SK-N-SH treated with all-trans-retinoic acid at 6 μM for 48 hours (cell line): ENCODE results near the gene DDX3X.

Experiments
- ATAC-seq: fragments of 200-7000 bp; cut with Tn5 transposase; 3 replicates; pipeline ENCODE4 v1.9.1; 2020; ENCODE audit warnings: mild to moderate bottlenecking, moderate library complexity
- ARNTL ChIP-seq: fragments of 450-650 bp; formaldehyde crosslinking; IDR thresholded peaks from 2 replicates; pipeline ENCODE4 v1.5.0; 2020; ENCODE audit warnings: low read depth, mild to moderate bottlenecking, moderate library complexity, borderline replicate concordance
- BACH2 ChIP-seq: fragments of 250-450 bp; sonication (Bioruptor Pico); IDR thresholded peaks from 2 replicates; pipeline ENCODE4 v1.9.0; 2021; ENCODE audit warnings: mild to moderate bottlenecking, borderline replicate concordance
- CSDC2 ChIP-seq: fragments of 250-450 bp; sonication (Bioruptor Pico); IDR thresholded peaks from 2 replicates; pipeline ENCODE4 v1.5.0; 2020; ENCODE audit warnings: mild to moderate bottlenecking, moderate library complexity
- ESRRG ChIP-seq: fragments of 250-450 bp; sonication (Bioruptor Pico); IDR thresholded peaks from 2 replicates; pipeline ENCODE4 v1.6.1; 2021; ENCODE audit warnings: mild to moderate bottlenecking
- GLIS3 ChIP-seq: fragments of 250-450 bp; sonication (Bioruptor Pico); IDR thresholded peaks from 2 replicates; pipeline ENCODE4 v1.5.0; 2020; ENCODE audit warnings: mild to moderate bottlenecking, moderate library complexity
- ISL1 ChIP-seq: fragments of 250-450 bp; sonication (Bioruptor Pico); IDR thresholded peaks from 2 replicates; pipeline ENCODE4 v2.1.2; 2022; ENCODE audit warnings: mild to moderate bottlenecking, moderate library complexity
- OSR1 ChIP-seq: fragments of 250-450 bp; sonication (Bioruptor Pico); IDR thresholded peaks from 2 replicates; pipeline ENCODE4 v1.8.0; 2022; ENCODE audit warnings: moderate library complexity, mild to moderate bottlenecking, inconsistent platforms
- PPARA ChIP-seq: fragments of 250-450 bp; sonication (Bioruptor Pico); IDR thresholded peaks from 2 replicates; pipeline ENCODE4 v1.5.0; 2020; ENCODE audit warnings: mild to moderate bottlenecking, borderline replicate concordance
- RARB ChIP-seq: fragments of 250-450 bp; sonication (Bioruptor Pico); IDR thresholded peaks from 2 replicates; pipeline ENCODE4 v1.8.0; 2021; ENCODE audit warnings: mild to moderate bottlenecking, moderate library complexity
- TCF4 ChIP-seq: fragments of 250-450 bp; sonication (Bioruptor Pico); IDR thresholded peaks from 2 replicates; pipeline ENCODE4 v1.8.0; 2021; ENCODE audit warnings: mild to moderate bottlenecking, moderate library complexity, borderline replicate concordance
- TOX ChIP-seq: fragments of 250-450 bp; sonication (Bioruptor Pico); IDR thresholded peaks from 2 replicates; pipeline ENCODE4 v1.8.0; 2021; ENCODE audit warnings: mild to moderate bottlenecking, moderate library complexity, borderline replicate concordance
- ZC3H10 ChIP-seq: fragments of 250-450 bp; sonication (Bioruptor Pico); IDR thresholded peaks from 2 replicates; pipeline ENCODE4 v1.5.1; 2021; ENCODE audit warnings: mild to moderate bottlenecking, moderate library complexity
- ZFP30 ChIP-seq: fragments of 450-650 bp; formaldehyde crosslinking; IDR thresholded peaks from 2 replicates; pipeline ENCODE4 v1.5.0; 2022; ENCODE audit warnings: mild to moderate bottlenecking, moderate library complexity
- ZNF70 ChIP-seq: fragments of 450-650 bp; formaldehyde crosslinking; IDR thresholded peaks from 2 replicates; pipeline ENCODE4 v1.5.0; 2020; ENCODE audit warnings: mild to moderate bottlenecking, moderate library complexity
- ZNF8 ChIP-seq: fragments of 450-650 bp; formaldehyde crosslinking; IDR thresholded peaks from 2 replicates; pipeline ENCODE4 v1.5.0; 2020; ENCODE audit warnings: mild to moderate bottlenecking, moderate library complexity
- TF ChIP-seq, protein P1 (sequence below): fragments of 250-450 bp; sonication (Bioruptor Pico); IDR thresholded peaks from 2 replicates; pipeline ENCODE4 v1.8.0; 2020; ENCODE audit warnings: mild to moderate bottlenecking, moderate library complexity, borderline replicate concordance
- TF ChIP-seq, protein P2 (sequence below): fragments of 250-450 bp; sonication (Bioruptor Pico); IDR thresholded peaks from 2 replicates; pipeline ENCODE4 v1.5.0; 2020; ENCODE audit warnings: mild to moderate bottlenecking, moderate library complexity
- TF ChIP-seq, protein P3 (sequence below): fragments of 250-450 bp; sonication (Bioruptor Pico); IDR thresholded peaks from 2 replicates; pipeline ENCODE4 v1.8.0; 2021; ENCODE audit warnings: low read depth, mild to moderate bottlenecking, moderate library complexity, borderline replicate concordance
- TF ChIP-seq, protein P4 (sequence below): fragments of 250-450 bp; sonication (Bioruptor Pico); IDR thresholded peaks from 2 replicates; pipeline ENCODE4 v1.5.1; 2021; ENCODE audit warnings: mild to moderate bottlenecking, moderate library complexity
- TF ChIP-seq, protein P5 (sequence below): fragments of 250-450 bp; sonication (Bioruptor Pico); IDR thresholded peaks from 2 replicates; pipeline ENCODE4 v1.5.1; 2020; ENCODE audit warnings: low read depth, mild to moderate bottlenecking, moderate library complexity

Gene DDX3X

DNA sequence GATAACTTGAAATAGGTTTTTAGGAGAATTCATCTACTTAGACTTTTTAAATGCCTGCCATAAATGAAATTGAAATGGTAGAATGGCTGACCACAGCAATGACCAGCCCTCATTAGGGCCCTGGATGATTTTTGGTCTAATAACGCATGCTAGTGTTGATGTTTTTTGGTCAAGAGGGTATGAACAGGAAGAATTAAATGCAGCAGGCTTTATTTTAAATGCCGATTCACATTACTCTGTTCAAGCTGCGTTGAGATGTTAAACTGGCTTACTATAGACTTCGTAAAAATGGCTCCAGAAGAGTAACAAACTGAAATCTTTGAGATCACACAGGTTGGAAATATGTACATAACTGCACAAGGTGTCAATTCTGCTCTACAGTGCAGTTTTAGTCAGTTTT is 14.6 kb downstream of the DDX3X start:
- ATAC-seq: no peak
- TF ChIP-seq, protein P1, sequence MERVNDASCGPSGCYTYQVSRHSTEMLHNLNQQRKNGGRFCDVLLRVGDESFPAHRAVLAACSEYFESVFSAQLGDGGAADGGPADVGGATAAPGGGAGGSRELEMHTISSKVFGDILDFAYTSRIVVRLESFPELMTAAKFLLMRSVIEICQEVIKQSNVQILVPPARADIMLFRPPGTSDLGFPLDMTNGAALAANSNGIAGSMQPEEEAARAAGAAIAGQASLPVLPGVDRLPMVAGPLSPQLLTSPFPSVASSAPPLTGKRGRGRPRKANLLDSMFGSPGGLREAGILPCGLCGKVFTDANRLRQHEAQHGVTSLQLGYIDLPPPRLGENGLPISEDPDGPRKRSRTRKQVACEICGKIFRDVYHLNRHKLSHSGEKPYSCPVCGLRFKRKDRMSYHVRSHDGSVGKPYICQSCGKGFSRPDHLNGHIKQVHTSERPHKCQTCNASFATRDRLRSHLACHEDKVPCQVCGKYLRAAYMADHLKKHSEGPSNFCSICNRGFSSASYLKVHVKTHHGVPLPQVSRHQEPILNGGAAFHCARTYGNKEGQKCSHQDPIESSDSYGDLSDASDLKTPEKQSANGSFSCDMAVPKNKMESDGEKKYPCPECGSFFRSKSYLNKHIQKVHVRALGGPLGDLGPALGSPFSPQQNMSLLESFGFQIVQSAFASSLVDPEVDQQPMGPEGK (CRISPR knock-in tag): no peak
- no peak for TF ChIP-seq RARB (CRISPR knock-in tag)
- TF ChIP-seq BACH2 (CRISPR knock-in tag): no peak
- TF ChIP-seq ESRRG: no peak
- TF ChIP-seq, protein P2, sequence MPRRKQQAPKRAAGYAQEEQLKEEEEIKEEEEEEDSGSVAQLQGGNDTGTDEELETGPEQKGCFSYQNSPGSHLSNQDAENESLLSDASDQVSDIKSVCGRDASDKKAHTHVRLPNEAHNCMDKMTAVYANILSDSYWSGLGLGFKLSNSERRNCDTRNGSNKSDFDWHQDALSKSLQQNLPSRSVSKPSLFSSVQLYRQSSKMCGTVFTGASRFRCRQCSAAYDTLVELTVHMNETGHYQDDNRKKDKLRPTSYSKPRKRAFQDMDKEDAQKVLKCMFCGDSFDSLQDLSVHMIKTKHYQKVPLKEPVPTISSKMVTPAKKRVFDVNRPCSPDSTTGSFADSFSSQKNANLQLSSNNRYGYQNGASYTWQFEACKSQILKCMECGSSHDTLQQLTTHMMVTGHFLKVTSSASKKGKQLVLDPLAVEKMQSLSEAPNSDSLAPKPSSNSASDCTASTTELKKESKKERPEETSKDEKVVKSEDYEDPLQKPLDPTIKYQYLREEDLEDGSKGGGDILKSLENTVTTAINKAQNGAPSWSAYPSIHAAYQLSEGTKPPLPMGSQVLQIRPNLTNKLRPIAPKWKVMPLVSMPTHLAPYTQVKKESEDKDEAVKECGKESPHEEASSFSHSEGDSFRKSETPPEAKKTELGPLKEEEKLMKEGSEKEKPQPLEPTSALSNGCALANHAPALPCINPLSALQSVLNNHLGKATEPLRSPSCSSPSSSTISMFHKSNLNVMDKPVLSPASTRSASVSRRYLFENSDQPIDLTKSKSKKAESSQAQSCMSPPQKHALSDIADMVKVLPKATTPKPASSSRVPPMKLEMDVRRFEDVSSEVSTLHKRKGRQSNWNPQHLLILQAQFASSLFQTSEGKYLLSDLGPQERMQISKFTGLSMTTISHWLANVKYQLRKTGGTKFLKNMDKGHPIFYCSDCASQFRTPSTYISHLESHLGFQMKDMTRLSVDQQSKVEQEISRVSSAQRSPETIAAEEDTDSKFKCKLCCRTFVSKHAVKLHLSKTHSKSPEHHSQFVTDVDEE: no peak
- TF ChIP-seq ZNF8 (CRISPR knock-in tag): no peak
- TF ChIP-seq, protein P3, sequence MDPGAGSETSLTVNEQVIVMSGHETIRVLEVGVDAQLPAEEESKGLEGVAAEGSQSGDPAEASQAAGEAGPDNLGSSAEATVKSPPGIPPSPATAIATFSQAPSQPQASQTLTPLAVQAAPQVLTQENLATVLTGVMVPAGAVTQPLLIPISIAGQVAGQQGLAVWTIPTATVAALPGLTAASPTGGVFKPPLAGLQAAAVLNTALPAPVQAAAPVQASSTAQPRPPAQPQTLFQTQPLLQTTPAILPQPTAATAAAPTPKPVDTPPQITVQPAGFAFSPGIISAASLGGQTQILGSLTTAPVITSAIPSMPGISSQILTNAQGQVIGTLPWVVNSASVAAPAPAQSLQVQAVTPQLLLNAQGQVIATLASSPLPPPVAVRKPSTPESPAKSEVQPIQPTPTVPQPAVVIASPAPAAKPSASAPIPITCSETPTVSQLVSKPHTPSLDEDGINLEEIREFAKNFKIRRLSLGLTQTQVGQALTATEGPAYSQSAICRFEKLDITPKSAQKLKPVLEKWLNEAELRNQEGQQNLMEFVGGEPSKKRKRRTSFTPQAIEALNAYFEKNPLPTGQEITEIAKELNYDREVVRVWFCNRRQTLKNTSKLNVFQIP (CRISPR knock-in tag): no peak
- TF ChIP-seq OSR1 (CRISPR knock-in tag): no peak
- TF ChIP-seq GLIS3 (CRISPR knock-in tag): no peak
- no peak for TF ChIP-seq CSDC2 (CRISPR knock-in tag)
- no peak for TF ChIP-seq TCF4 (CRISPR knock-in tag)
- TF ChIP-seq, protein P4, sequence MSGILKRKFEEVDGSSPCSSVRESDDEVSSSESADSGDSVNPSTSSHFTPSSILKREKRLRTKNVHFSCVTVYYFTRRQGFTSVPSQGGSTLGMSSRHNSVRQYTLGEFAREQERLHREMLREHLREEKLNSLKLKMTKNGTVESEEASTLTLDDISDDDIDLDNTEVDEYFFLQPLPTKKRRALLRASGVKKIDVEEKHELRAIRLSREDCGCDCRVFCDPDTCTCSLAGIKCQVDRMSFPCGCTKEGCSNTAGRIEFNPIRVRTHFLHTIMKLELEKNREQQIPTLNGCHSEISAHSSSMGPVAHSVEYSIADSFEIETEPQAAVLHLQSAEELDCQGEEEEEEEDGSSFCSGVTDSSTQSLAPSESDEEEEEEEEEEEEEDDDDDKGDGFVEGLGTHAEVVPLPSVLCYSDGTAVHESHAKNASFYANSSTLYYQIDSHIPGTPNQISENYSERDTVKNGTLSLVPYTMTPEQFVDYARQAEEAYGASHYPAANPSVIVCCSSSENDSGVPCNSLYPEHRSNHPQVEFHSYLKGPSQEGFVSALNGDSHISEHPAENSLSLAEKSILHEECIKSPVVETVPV (CRISPR knock-in tag): no peak
- TF ChIP-seq ZNF70 (CRISPR knock-in tag): no peak
- no peak for TF ChIP-seq ISL1 (CRISPR knock-in tag)
- no peak for TF ChIP-seq ARNTL (CRISPR knock-in tag)
- no peak for TF ChIP-seq ZFP30 (CRISPR knock-in tag)
- TF ChIP-seq ZC3H10 (CRISPR knock-in tag): no peak
- TF ChIP-seq, protein P5, sequence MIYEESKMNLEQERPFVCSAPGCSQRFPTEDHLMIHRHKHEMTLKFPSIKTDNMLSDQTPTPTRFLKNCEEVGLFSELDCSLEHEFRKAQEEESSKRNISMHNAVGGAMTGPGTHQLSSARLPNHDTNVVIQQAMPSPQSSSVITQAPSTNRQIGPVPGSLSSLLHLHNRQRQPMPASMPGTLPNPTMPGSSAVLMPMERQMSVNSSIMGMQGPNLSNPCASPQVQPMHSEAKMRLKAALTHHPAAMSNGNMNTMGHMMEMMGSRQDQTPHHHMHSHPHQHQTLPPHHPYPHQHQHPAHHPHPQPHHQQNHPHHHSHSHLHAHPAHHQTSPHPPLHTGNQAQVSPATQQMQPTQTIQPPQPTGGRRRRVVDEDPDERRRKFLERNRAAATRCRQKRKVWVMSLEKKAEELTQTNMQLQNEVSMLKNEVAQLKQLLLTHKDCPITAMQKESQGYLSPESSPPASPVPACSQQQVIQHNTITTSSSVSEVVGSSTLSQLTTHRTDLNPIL (CRISPR knock-in tag): no peak
- no peak for TF ChIP-seq PPARA (CRISPR knock-in tag)
- no peak for TF ChIP-seq TOX (CRISPR knock-in tag)
- TF ChIP-seq, all 23 proteins: peak for 0

DNA sequence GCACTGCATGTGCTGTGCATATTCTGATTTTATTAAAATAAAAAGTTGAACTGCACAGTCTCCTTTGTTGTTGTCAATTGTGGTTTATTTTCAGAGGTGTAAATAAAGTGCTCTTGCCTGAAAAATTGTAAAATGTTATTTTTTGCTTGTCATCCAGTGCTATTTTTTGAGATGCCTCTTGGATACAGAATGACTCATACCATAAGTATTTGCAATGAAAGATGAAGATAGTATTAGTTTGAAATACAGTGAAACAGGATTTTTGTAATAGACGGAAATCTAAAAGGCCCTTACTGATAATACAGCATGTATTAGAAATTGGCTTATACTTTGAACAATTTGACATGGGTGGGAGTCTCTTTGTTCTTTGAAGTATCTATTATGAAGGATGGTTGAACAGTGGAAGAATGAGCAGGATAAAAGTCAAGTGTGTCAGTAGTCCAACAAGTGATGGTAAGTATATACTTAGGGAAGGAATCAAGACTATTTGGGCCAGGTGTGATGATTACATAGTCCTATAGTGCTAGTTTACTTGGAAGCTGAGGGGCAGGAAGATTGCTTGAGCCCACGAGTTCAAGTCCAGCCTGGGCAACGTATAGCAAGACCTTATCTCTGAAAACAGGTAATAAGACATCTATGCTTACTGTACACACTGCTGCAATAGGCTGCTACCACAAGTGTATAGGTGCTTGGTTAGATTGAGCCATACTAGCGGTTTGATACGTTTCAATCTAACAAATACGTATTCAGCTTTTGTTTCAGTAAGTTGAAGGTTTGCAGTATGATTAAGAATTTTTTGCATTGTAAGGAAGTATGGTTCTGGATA is 16.4 kb downstream of the DDX3X start:
- TF ChIP-seq, protein P1 (CRISPR knock-in tag): peak; percentile 75
- TF ChIP-seq, protein P5 (CRISPR knock-in tag): peak; percentile 67; the same call in 1 of the 2 replicates
- TF ChIP-seq RARB (CRISPR knock-in tag) (no peak), ESRRG (peak; percentile 35; the same call in 1 of the 2 replicates), PPARA (CRISPR knock-in tag) (no peak), GLIS3 (CRISPR knock-in tag) (peak; percentile 58; the same call in 1 of the 2 replicates)
- ATAC-seq: no peak
